Testis (tissue), 3 donors: Measurements from ENCODE around the gene FCHO2. TPM values are rescaled to one million over a fixed set of nuclear protein-coding genes. Genes with fewer than 3 reads are reported as not detected.
"Not testable (repeated sequence)": the region's sequence is repeated elsewhere in the genome, so short reads cannot be mapped to it uniquely, and the experiment has no call there.

Source experiments
- DNase-seq: peaks from one replicate; pipeline ENCODE4 v3.0.0-alpha.2; 2019
- H3K27ac ChIP-seq, 2 donors: fragments of 200-600 bp; sonication (generic); one replicate each; pipeline ENCODE4 v1.5.1; 2019
- H3K27me3 ChIP-seq: fragments of 200-600 bp; sonication (generic); one replicate; pipeline ENCODE4 v1.5.1; 2019
- H3K36me3 ChIP-seq: fragments of 200-600 bp; sonication (generic); one replicate; pipeline ENCODE4 v1.5.1; 2017; ENCODE audit warnings: low read depth; ENCODE audit errors: missing control alignments
- H3K4me1 ChIP-seq: fragments of 200-600 bp; sonication (generic); one replicate; pipeline ENCODE4 v1.5.1; 2019
- H3K4me3 ChIP-seq, 2 donors: fragments of 200-600 bp; sonication (generic); one replicate each; pipeline ENCODE4 v1.5.1; 2017 to 2019
- H3K9me3 ChIP-seq: fragments of 200-600 bp; sonication (generic); one replicate; pipeline ENCODE4 v1.5.1; 2017
- CTCF ChIP-seq, 3 experiments: fragments of 450-650 bp in 2 of 3; fragments of 200-600 bp in 1 of 3; sonication (generic) in 1 of 3; IDR thresholded peaks; one replicate each; pipeline ENCODE4 v1.5.1; 2016 to 2019; ENCODE audit warnings: antibody characterized with exemption in 3 of 3, mild to moderate bottlenecking in 2 of 3, moderate library complexity in 1 of 3
- POLR2A ChIP-seq: fragments of 450-650 bp; IDR thresholded peaks from one replicate; pipeline ENCODE4 v1.6.1; 2017; ENCODE audit warnings: antibody characterized with exemption, mild to moderate bottlenecking, moderate library complexity
- WGBS, 2 donors: methylation state at CpG; one replicate each; pipeline ENCODE4 v1.1.5; 2018; 5-methylcytosine and 5-hydroxymethylcytosine counted together
- intact Hi-C: fragments of 100-400 bp; cut with DNase I; formaldehyde crosslinking; loops from one replicate; pipeline ENCODE4 v1.15.1; 2023; ENCODE audit warnings: low total_unique reads
- polyA plus RNA-seq: library from polyadenylated mRNA; stranded (reverse); fragments of 350-450 nt; fragmentation: Illumina TruSeq; extraction: RNeasy Lipid Tissue Mini Kit (QIAGEN cat#74804); gene quantifications from one replicate; pipeline ENCODE4 v1.2.3, GENCODE V29; 2014; ENCODE audit warnings: low read depth, low replicate concordance; ENCODE audit not compliant: insufficient read depth
- total RNA-seq, 2 donors: library from RNA; depleted of rRNA; stranded (reverse); fragments of >200 nt; gene quantifications; one replicate each; pipeline ENCODE4 v1.2.3, GENCODE V29; 2016

Gene FCHO2
- total and polyA plus RNA-seq, 3 donors from 2014 or later: 8.7 to 20.6 (median 18.7) TPM

GRCh38 chr5:72920690-72921502 is 34.9 kb upstream of the FCHO2 start:
- Histone ChIP-seq H3K36me3 (no peaks in the 10 kb centered on the region), H3K27me3 (no peaks in the 10 kb centered on the region), H3K27ac (no peak overlapping the region), H3K4me1 (no peaks in the 10 kb centered on the region), H3K4me3 (no peak overlapping the region), H3K9me3 (no peaks in the 10 kb centered on the region)
- 22 to 23% methylated on average over 4 of the region's 4 CpGs for WGBS, 2 donors
- intact Hi-C loops: no loop called here
- no peak for DNase-seq
- TF ChIP-seq POLR2A (no peak), CTCF (IDR thresholded peaks at IDR 0.05) (no peak)

GRCh38 chr5:72921886-72922285 is 34.0 kb upstream of the FCHO2 start:
- no peak for DNase-seq

GRCh38 chr5:72922422-72922821 is 33.4 kb upstream of the FCHO2 start:
- 63 to 74% methylated on average over 1 of the region's 1 CpG for WGBS, 2 donors

More at GRCh38 chr5:72921886-72922285, 34.0 kb upstream of the FCHO2 start:
- Histone ChIP-seq H3K36me3 (no peaks in the 10 kb centered on the region), H3K4me3 (no peak overlapping the region), H3K27ac (no peak overlapping the region), H3K27me3 (no peaks in the 10 kb centered on the region), H3K9me3 (no peaks in the 10 kb centered on the region), H3K4me1 (no peaks in the 10 kb centered on the region)
- TF ChIP-seq CTCF (IDR thresholded peaks at IDR 0.05): no peak
- no peak for TF ChIP-seq POLR2A
- WGBS, 2 donors: 75 to 87% methylated on average over 2 of the region's 2 CpGs
- intact Hi-C loops: no loop called here

GRCh38 chr5:72925336-72926010 is 30.4 kb upstream of the FCHO2 start:
- no peaks in the 10 kb centered on the region for H3K4me1 ChIP-seq
- 83 to 92% methylated on average over 8 to 33 of the region's 33 CpGs for WGBS, 2 donors
- H3K27ac ChIP-seq: no peak overlapping the region
- no peak overlapping the region for H3K4me3 ChIP-seq
- no peak for DNase-seq
- intact Hi-C loops: no loop called here
- no peak for TF ChIP-seq POLR2A
- TF ChIP-seq CTCF (IDR thresholded peaks at IDR 0.05): no peak
- H3K9me3 ChIP-seq: no peaks in the 10 kb centered on the region
- H3K27me3 ChIP-seq: no peaks in the 10 kb centered on the region
- H3K36me3 ChIP-seq: no peaks in the 10 kb centered on the region

More at GRCh38 chr5:72922422-72922821, 33.4 kb upstream of the FCHO2 start:
- TF ChIP-seq CTCF (IDR thresholded peaks at IDR 0.05) (no peak), POLR2A (no peak)
- Histone ChIP-seq H3K27me3 (no peaks in the 10 kb centered on the region), H3K9me3 (no peaks in the 10 kb centered on the region), H3K4me1 (no peaks in the 10 kb centered on the region), H3K27ac (no peak overlapping the region), H3K4me3 (no peak overlapping the region), H3K36me3 (no peaks in the 10 kb centered on the region)
- no peak for DNase-seq
- intact Hi-C loops: no loop called here

GRCh38 chr5:72932686-72933085 is 23.2 kb upstream of the FCHO2 start:
- 94 to 95% methylated on average over 2 of the region's 2 CpGs for WGBS, 2 donors
- H3K36me3 ChIP-seq, intact Hi-C loops, H3K4me3 ChIP-seq, DNase-seq, H3K9me3 ChIP-seq, H3K27me3 ChIP-seq, H3K4me1 ChIP-seq, H3K27ac ChIP-seq: not testable (repeated sequence)

GRCh38 chr5:72934953-72935725 is 20.7 kb upstream of the FCHO2 start:
- H3K36me3 ChIP-seq, intact Hi-C loops, H3K4me3 ChIP-seq, H3K4me1 ChIP-seq, H3K27ac ChIP-seq, H3K27me3 ChIP-seq, DNase-seq, H3K9me3 ChIP-seq: not testable (repeated sequence)
- 97 to 100% methylated on average over 2 to 29 of the region's 32 CpGs for WGBS, 2 donors
